K562 (cell line): Measurements from ENCODE around the gene SOST. TPM values are rescaled to one million over a fixed set of nuclear protein-coding genes. Genes with fewer than 3 reads are reported as not detected.

Experiments used
- ARID1B ChIP-seq: fragments of 450-650 bp; IDR thresholded peaks from 2 replicates; pipeline ENCODE4 v1.6.1; 2016; ENCODE audit warnings: antibody characterized with exemption, mild to moderate bottlenecking, inconsistent platforms
- BCL6 ChIP-seq: fragments of 250-450 bp; sonication (Bioruptor Pico); IDR thresholded peaks from 2 replicates; pipeline ENCODE4 v1.4.0; 2020
- C11orf30 ChIP-seq: fragments of 450-650 bp; IDR thresholded peaks from 2 replicates; pipeline ENCODE4 v1.6.1; 2016; ENCODE audit warnings: low read depth, mild to moderate bottlenecking
- CC2D1A ChIP-seq: fragments of 450-650 bp; IDR thresholded peaks from 2 replicates; pipeline ENCODE4 v1.6.1; 2017; ENCODE audit warnings: mild to moderate bottlenecking
- EP300 ChIP-seq: IDR thresholded peaks from 2 replicates; pipeline ENCODE4 v1.6.1; 2012; ENCODE audit warnings: low read length, improper control_type of control experiment
- FOXM1 ChIP-seq, 2 experiments: fragments of 450-650 bp in 1 of 2; sonication (generic) in 1 of 2; formaldehyde crosslinking in 1 of 2; IDR thresholded peaks; 2 replicates each; pipeline versions ENCODE4 v1.6.1 to v1.9.0; 2017 to 2022; ENCODE audit warnings: low read depth in 2 of 2, mild to moderate bottlenecking in 2 of 2, missing genetic modification reagents in 1 of 2, moderate library complexity in 1 of 2
- KLF16 ChIP-seq: IDR thresholded peaks from 2 replicates; pipeline ENCODE4 v1.6.1; 2016; ENCODE audit warnings: antibody characterized with exemption
- MAFG ChIP-seq: fragments of 450-650 bp; conservative IDR thresholded peaks from 2 replicates; pipeline ENCODE4 v1.6.1; 2016; ENCODE audit warnings: missing genetic modification characterization, missing compliant biosample characterization
- MCM2 ChIP-seq: fragments of 450-650 bp; IDR thresholded peaks from 2 replicates; pipeline ENCODE4 v1.6.1; 2017; ENCODE audit warnings: low read depth, mild to moderate bottlenecking
- POU5F1 ChIP-seq: fragments of 150-350 bp; IDR thresholded peaks from 2 replicates; pipeline ENCODE4 v1.6.1; 2014; ENCODE audit warnings: borderline replicate concordance, low read length, low read depth, mild to moderate bottlenecking; ENCODE audit not compliant: partially characterized antibody
- PREB ChIP-seq: sonication (generic); formaldehyde crosslinking; IDR thresholded peaks from 2 replicates; pipeline ENCODE4 v1.8.1; 2023; ENCODE audit warnings: mild to moderate bottlenecking, missing genetic modification reagents
- SNRNP70 ChIP-seq: fragments of 200-400 bp; formaldehyde crosslinking; optimal IDR thresholded peaks from 2 replicates; pipeline ENCODE3; 2017; ENCODE audit warnings: low read depth, low read length
- SPI1 ChIP-seq: IDR thresholded peaks from 2 replicates; pipeline ENCODE4 v1.6.1; 2011; ENCODE audit warnings: low read depth, low read length, control low read depth, borderline replicate concordance
- SRSF9 ChIP-seq: fragments of 200-400 bp; formaldehyde crosslinking; IDR thresholded peaks from 2 replicates; pipeline ENCODE4 v1.6.1; 2017; ENCODE audit warnings: low read depth, low read length, borderline replicate concordance
- TRIM28 ChIP-seq: fragments of 450-650 bp; IDR thresholded peaks from 2 replicates; pipeline ENCODE4 v1.6.1; 2017
- ZNF121 ChIP-seq: sonication (generic); formaldehyde crosslinking; conservative IDR thresholded peaks from 2 replicates; pipeline ENCODE4 v1.8.0; 2022; ENCODE audit warnings: missing genetic modification reagents
- ZNF316 ChIP-seq: fragments of 450-650 bp; IDR thresholded peaks from 2 replicates; pipeline ENCODE4 v1.6.1; 2016
- ZNF639 ChIP-seq, 2 experiments: fragments of 200-800 bp in 1 of 2; sonication (Bioruptor generic) in 1 of 2; sonication (generic) in 1 of 2; formaldehyde crosslinking in 1 of 2; IDR thresholded peaks in 1 of 2; conservative IDR thresholded peaks in 1 of 2; 2 replicates each; pipeline versions ENCODE4 v1.5.0 to v1.6.1; 2016 to 2020; ENCODE audit warnings: missing compliant biosample characterization in 1 of 2, missing genetic modification characterization in 1 of 2, missing genetic modification reagents in 1 of 2
- polyA plus RNA-seq, 8 experiments: library from polyadenylated mRNA; depleted of rRNA in 4 of 8; stranded (reverse) in 5 of 8; unstranded in 3 of 8; fragments of >200 nt; fragmentation: Nextera tagmentation in 2 of 8; fragmentation: Illumina TruSeq in 1 of 8; extraction: Ambion mirVana in 2 of 8; extraction: Trizol in 1 of 8; gene quantifications; 2 replicates each; pipeline versions ENCODE4 v1.2.1 to v1.2.3, GENCODE V29; 2011 to 2014; ENCODE audit warnings: inconsistent platforms in 1 of 8, missing spikeins in 1 of 8
- total RNA-seq, 7 experiments: library from RNA; depleted of rRNA in 6 of 7; stranded (reverse); fragments of >200 nt in 6 of 7; fragmentation: Illumina TruSeq in 2 of 7; extraction: Trizol in 2 of 7; gene quantifications; 2 replicates each; pipeline versions ENCODE4 v1.2.1 to v1.2.3, GENCODE V29; 2011 to 2021; ENCODE audit warnings: low replicate concordance in 1 of 7
- TF ChIP-seq, protein P1 (sequence below): IDR thresholded peaks from 2 replicates; pipeline ENCODE4 v1.6.1; 2016; ENCODE audit warnings: missing genetic modification characterization, missing compliant biosample characterization

The SOST gene
- total and polyA plus RNA-seq, 9 of the 15 experiments (the other 6 are each of a cell fraction or from before 2014, with no cell fraction given), result not detected

GRCh38 chr17:43719578-43719977 lies 39.0 kb downstream of the SOST start (continued):
- TF ChIP-seq EP300 (no peak), SRSF9 (no peak), SNRNP70 (no peak), ARID1B (peak; percentile 29; the same call in 1 of the 2 replicates), SPI1 (peak; percentile 89), POU5F1 (no peak), KLF16 (no peak), PREB (CRISPR knock-in tag) (no peak), ZNF639 (CRISPR knock-in tag; conservative IDR thresholded peaks at IDR 0.05 in 1 of 2, IDR thresholded peaks at IDR 0.05 in 1 of 2) (no peak), CC2D1A (peak; percentile 57; the same call in 1 of the 2 replicates), ZNF121 (no peak), FOXM1 (IDR thresholded peaks at IDR 0.05; ENCODE audit: low read depth) (no peak), FOXM1 (CRISPR knock-in tag; IDR thresholded peaks at IDR 0.05; ENCODE audit: low read depth) (no peak), MCM2 (no peak), MAFG (tag) (peak; percentile 94), ZNF316 (peak; percentile 97), C11orf30 (peak; percentile 96), BCL6 (no peak), TRIM28 (no peak)
- TF ChIP-seq, protein P1, sequence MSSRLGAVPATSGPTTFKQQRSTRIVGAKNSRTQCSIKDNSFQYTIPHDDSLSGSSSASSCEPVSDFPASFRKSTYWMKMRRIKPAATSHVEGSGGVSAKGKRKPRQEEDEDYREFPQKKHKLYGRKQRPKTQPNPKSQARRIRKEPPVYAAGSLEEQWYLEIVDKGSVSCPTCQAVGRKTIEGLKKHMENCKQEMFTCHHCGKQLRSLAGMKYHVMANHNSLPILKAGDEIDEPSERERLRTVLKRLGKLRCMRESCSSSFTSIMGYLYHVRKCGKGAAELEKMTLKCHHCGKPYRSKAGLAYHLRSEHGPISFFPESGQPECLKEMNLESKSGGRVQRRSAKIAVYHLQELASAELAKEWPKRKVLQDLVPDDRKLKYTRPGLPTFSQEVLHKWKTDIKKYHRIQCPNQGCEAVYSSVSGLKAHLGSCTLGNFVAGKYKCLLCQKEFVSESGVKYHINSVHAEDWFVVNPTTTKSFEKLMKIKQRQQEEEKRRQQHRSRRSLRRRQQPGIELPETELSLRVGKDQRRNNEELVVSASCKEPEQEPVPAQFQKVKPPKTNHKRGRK (tag), result no peak
